Right lobe of liver (tissue), 6 donors: ENCODE results near the gene SLC27A3. TPM values are rescaled to one million over a fixed set of nuclear protein-coding genes. Genes with fewer than 3 reads are reported as not detected.

Experiments used
- ATAC-seq, 4 donors: fragments of 200-7000 bp; cut with Tn5 transposase; one replicate each; pipeline ENCODE4 v1.9.1; 2020; ENCODE audit warnings: mild to moderate bottlenecking in 4 of 4, moderate library complexity in 4 of 4
- DNase-seq, 3 donors: peaks; one replicate each; pipeline ENCODE4 v3.0.0-alpha.2; 2020
- H3K27ac ChIP-seq, 3 donors: fragments of 200-600 bp; one replicate each; pipeline ENCODE4 v1.8.0; 2022
- H3K27me3 ChIP-seq, 2 donors: fragments of 200-600 bp; one replicate each; pipeline ENCODE4 v1.8.0; 2022
- H3K36me3 ChIP-seq, 4 donors: fragments of 200-600 bp; sonication (generic) in 1 of 4; one replicate each; pipeline versions ENCODE4 v1.5.1 to v1.8.0; 2017 to 2022; ENCODE audit warnings: control low read depth in 1 of 4
- H3K4me1 ChIP-seq, 4 donors: fragments of 200-600 bp; sonication (generic) in 1 of 4; one replicate each; pipeline versions ENCODE4 v1.5.1 to v1.8.0; 2017 to 2022; ENCODE audit warnings: control low read depth in 1 of 4
- H3K4me3 ChIP-seq, 3 donors: fragments of 200-600 bp; one replicate each; pipeline ENCODE4 v1.8.0; 2022
- H3K9me3 ChIP-seq, 4 donors: fragments of 200-600 bp; sonication (generic) in 1 of 4; one replicate each; pipeline versions ENCODE4 v1.5.1 to v1.8.0; 2017 to 2022; ENCODE audit warnings: control low read depth in 1 of 4
- CTCF ChIP-seq, 4 donors: fragments of 200-600 bp in 3 of 4; fragments of 450-650 bp in 1 of 4; IDR thresholded peaks; one replicate each; pipeline versions ENCODE4 v1.5.1 to v1.8.0; 2016 to 2022; ENCODE audit warnings: antibody characterized with exemption in 4 of 4, mild to moderate bottlenecking in 2 of 4
- POLR2A ChIP-seq: fragments of 450-650 bp; IDR thresholded peaks from one replicate; pipeline ENCODE4 v1.6.1; 2017; ENCODE audit warnings: antibody characterized with exemption, mild to moderate bottlenecking
- WGBS: methylation state at CpG from one replicate; pipeline ENCODE4 v1.1.6; 2018; ENCODE audit warnings: low coverage, low lambda C conversion rate; ENCODE audit not compliant: insufficient coverage; ENCODE audit errors: missing lambda C conversion rate; 5-methylcytosine and 5-hydroxymethylcytosine counted together
- intact Hi-C, 2 donors: fragments of 100-400 bp; cut with DNase I; formaldehyde crosslinking; loops; one replicate each; pipeline versions ENCODE4 v1.11.2 to v1.14.1; 2022
- total RNA-seq, 6 experiments: library from RNA; depleted of rRNA in 2 of 6; stranded (reverse); fragments of >200 nt in 2 of 6; fragmentation: NEBNext Ultra II Directional in 3 of 6; extraction: Animal tissue kit (Norgen Biotek cat#: 25700) in 3 of 6; gene quantifications; one replicate each; pipeline versions ENCODE4 v1.1.0 to v1.2.4, GENCODE V29; 2016 to 2023
- donor health status: DM: no; HTN: yes; CAD: no.
- donor health status: DM: no; HTN: no; CAD: no.
- donor health status: DM: no; HTN: no; CAD: no.
- donor health status: DM: no; HTN: yes; CAD: no.
- donor health status: DM: no; HTN: yes; CAD: no.

SLC27A3 gene
- total RNA-seq, 6 experiments from 2014 or later = 25.4 to 50.4 (median 36.9) TPM

GRCh38 chr1:153783233-153784190 is 8.3 kb downstream of the SLC27A3 start:
- Histone ChIP-seq H3K9me3 (no peaks in the 10 kb centered on the region), H3K27me3 (no peaks in the 10 kb centered on the region), H3K4me1 (peaks cover 0 to 18% (median 7%) of the 10 kb centered on the region in 4 donors), H3K36me3 (no peaks in the 10 kb centered on the region), H3K4me3 (peak overlapping the region; percentile 68 to 75 (median 70)), H3K27ac (peak overlapping the region; percentile 90 to 99 (median 97))
- WGBS = under 1% methylated on average over 42 of the region's 61 CpGs
- peak; percentile 93 to 94 (median 93) for DNase-seq
- peak; percentile 95 to 97 (median 96) for ATAC-seq
- intact Hi-C loops = no loop called here
- peak in 2 of 4 donors; percentile 6 to 20 for TF ChIP-seq CTCF (IDR thresholded peaks at IDR 0.05)
- TF ChIP-seq POLR2A = peak; percentile 94

GRCh38 chr1:153786038-153786790 is 11.0 kb downstream of the SLC27A3 start:
- Histone ChIP-seq H3K4me3 (no peak overlapping the region), H3K9me3 (no peaks in the 10 kb centered on the region), H3K36me3 (no peaks in the 10 kb centered on the region), H3K27ac (no peak overlapping the region), H3K27me3 (no peaks in the 10 kb centered on the region), H3K4me1 (peaks cover 0 to 23% (median 6%) of the 10 kb centered on the region in 4 donors)
- ATAC-seq (no peak), DNase-seq (peak in 1 of 3 donors; percentile 1)
- 95% methylated on average over 4 of the region's 4 CpGs for WGBS
- intact Hi-C loops = no loop called here
- TF ChIP-seq POLR2A (no peak), CTCF (IDR thresholded peaks at IDR 0.05) (no peak)

GRCh38 chr1:153789478-153790034 is 14.3 kb downstream of the SLC27A3 start:
- Histone ChIP-seq H3K4me1 (peaks cover 0 to 23% (median 6%) of the 10 kb centered on the region in 4 donors), H3K4me3 (no peak overlapping the region), H3K27ac (peak overlapping the region; percentile 34 to 62 (median 55)), H3K9me3 (no peaks in the 10 kb centered on the region), H3K27me3 (no peaks in the 10 kb centered on the region), H3K36me3 (no peaks in the 10 kb centered on the region)
- TF ChIP-seq POLR2A (no peak), CTCF (IDR thresholded peaks at IDR 0.05) (peak in 2 of 4 donors; percentile 17 to 24)
- peak; percentile 88 to 95 (median 94) for ATAC-seq
- intact Hi-C loops = loop anchor here in 1 of 2 donors (10.0 kb wide), 1 partner anchor 135 kb away; the partner anchor contains the start of gene GATAD2B
- WGBS = 22% methylated on average over 16 of the region's 22 CpGs
- peak; percentile 76 to 91 (median 87) for DNase-seq

GRCh38 chr1:153790313-153790965 is 15.2 kb downstream of the SLC27A3 start:
- Histone ChIP-seq H3K27ac (peak overlapping the region; percentile 34 to 62 (median 55)), H3K27me3 (no peaks in the 10 kb centered on the region), H3K4me3 (no peak overlapping the region), H3K4me1 (peaks cover 0 to 23% (median 6%) of the 10 kb centered on the region in 4 donors), H3K36me3 (no peaks in the 10 kb centered on the region), H3K9me3 (no peaks in the 10 kb centered on the region)
- TF ChIP-seq CTCF (IDR thresholded peaks at IDR 0.05) = no peak
- no peak for TF ChIP-seq POLR2A
- WGBS = 57% methylated on average over 9 of the region's 16 CpGs
- ATAC-seq (peak; percentile 23 to 40 (median 36)), DNase-seq (peak; percentile 45 to 61 (median 55))
- intact Hi-C loops = loop anchor here in 1 of 2 donors (10.0 kb wide), 1 partner anchor 134 kb away; the partner anchor contains the start of gene GATAD2B
